Glomerular visceral epithelial cell (primary cell): ENCODE data around the gene MAP3K7.

Source experiments
- DNase-seq: peaks from one replicate; pipeline ENCODE4 v3.0.0-alpha.2; 2016; ENCODE audit errors: extremely low spot score

The MAP3K7 gene

GRCh38 chr6:90484385-90484784 is 102.5 kb downstream of the MAP3K7 start:
- DNase-seq: no peak

- DNase-seq: no peak
Observed at GRCh38 chr6:90483956-90484355, 102.9 kb downstream of the MAP3K7 start.

- DNase-seq: no peak
Observed at GRCh38 chr6:90483116-90483839, 103.6 kb downstream of the MAP3K7 start.

GRCh38 chr6:90480666-90481065 is 106.2 kb downstream of the MAP3K7 start:
- DNase-seq: no peak

DNA sequence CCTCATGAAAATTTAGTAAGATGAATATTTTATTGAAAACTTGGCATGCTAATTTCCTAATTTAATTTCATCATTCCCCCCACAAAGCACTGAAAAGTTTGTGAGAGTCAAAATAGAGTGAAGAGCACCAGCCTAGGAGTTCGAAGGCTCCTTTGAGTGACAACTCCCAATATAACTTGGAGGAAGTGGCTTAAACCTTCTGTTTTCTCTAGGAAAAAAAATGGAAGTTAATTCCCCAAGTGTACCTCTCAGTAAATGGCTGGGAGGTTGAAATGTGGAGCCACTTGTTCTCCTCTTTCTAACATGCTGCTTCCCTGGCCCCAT is 107.3 kb downstream of the MAP3K7 start:
- DNase-seq: no peak

GRCh38 chr6:90478789-90479602 is 107.9 kb downstream of the MAP3K7 start:
- DNase-seq: peak; percentile 91

DNA sequence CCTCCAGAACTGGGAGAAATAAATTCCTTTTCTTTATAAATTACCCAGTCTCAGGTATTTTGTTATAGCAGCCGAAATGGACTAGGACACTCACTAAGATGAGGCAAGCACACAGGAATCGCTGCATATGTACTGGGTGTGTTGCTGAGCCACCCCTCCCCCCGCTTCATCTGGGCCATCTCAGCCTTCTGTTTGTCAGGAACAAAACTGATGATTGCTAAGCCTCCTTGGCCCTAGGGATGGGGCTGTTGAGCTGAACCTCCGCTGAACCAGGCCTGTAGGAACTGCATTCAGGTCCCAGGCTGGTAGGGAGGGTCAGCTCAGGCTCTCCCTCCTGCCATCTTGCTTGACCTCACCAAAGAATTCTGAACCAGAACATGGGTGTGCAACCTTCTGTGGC is 108.6 kb downstream of the MAP3K7 start:
- DNase-seq: no peak

- no peak for DNase-seq
Observed at GRCh38 chr6:90477366-90477765, 109.5 kb downstream of the MAP3K7 start.

GRCh38 chr6:90472716-90473115 is 114.2 kb downstream of the MAP3K7 start:
- DNase-seq: no peak

DNA sequence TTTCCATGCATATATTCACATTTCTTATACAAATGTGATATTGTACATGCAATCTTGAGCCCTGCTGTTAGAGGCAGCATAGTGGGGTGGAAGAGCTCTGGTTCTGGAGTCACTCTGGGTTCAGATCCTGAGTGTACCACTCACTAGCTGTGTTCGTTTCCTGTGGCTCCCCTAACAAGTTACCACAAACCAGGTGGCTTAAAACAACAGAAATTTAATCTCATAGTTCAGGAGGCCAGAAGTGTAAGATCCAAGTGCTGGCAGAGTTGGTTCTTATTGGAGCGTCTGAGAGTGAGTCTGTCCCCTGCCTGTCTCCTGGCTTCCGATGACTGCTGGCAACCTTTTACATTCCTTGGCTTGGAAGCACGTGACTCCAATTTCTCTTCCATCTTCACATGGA is 115.6 kb downstream of the MAP3K7 start:
- no peak for DNase-seq

- no peak for DNase-seq
Observed at GRCh38 chr6:90469906-90470305, 117.0 kb downstream of the MAP3K7 start.

- DNase-seq: no peak
Observed at GRCh38 chr6:90468859-90469258, 118.0 kb downstream of the MAP3K7 start.

DNA sequence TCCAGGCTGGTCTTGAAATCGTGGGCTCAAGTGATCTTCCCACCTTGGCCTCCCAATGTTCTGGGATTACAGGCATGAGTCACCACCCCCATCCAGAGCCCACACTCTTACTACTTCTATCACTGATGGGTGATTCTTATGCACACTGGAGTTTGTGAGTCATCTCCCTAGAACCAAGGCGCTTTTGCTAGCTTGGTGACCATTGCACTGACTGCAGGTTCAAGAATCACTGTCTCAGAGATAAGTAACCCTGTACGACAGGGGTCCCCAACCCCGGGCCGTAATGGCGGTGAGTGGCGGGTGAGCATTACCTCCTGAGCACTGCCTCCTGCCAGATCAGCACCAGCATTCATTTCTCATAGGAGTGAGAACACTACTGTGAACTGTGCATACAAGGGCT is 118.8 kb downstream of the MAP3K7 start:
- DNase-seq: peak; percentile 70

- DNase-seq: no peak
Observed at GRCh38 chr6:90467546-90467945, 119.3 kb downstream of the MAP3K7 start.

GRCh38 chr6:90466154-90466940 is 120.5 kb downstream of the MAP3K7 start:
- DNase-seq: peak; percentile 34

DNA sequence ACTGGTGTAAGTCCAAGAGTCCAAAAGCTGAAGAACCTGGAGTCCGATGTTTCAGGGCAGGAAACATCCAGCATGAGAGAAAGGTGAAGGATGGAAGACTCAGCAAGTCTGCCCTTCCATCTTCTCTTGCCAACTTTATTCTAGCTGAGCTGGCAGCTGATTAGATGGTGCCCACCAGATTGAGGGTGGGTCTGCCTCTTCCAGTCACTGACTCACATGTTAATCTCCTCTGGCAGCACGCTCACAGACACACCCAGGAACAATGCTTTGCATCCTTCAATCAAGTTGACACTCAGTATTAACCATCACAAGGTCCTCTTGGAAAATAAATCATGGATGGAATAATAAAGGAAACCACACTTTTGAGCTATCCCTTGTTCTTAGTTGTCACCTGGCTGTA is 121.2 kb downstream of the MAP3K7 start:
- DNase-seq: no peak

DNA sequence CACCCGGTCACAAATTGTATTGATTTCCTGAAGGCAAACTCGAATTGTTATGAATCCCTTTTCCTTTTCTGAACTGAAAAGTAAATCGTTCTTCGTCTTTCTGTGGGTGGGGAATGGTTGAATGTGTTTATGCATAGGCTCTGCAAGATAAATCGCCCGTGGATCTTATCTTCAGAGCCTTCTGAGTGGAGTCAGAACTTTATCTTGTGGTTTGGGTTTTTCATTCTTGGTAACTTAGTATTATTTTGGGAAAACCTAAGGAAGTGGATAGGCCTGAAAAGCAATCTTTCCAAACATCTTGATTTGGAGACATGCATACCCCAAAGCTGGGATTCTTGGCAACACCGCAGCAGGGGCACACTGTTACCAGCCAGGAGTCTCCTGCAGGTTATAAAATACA is 122.4 kb downstream of the MAP3K7 start:
- no peak for DNase-seq

- DNase-seq: no peak
Observed at GRCh38 chr6:90463874-90464273, 123.0 kb downstream of the MAP3K7 start.
